Measurements from ENCODE around the gene INSM1.

DNA sequence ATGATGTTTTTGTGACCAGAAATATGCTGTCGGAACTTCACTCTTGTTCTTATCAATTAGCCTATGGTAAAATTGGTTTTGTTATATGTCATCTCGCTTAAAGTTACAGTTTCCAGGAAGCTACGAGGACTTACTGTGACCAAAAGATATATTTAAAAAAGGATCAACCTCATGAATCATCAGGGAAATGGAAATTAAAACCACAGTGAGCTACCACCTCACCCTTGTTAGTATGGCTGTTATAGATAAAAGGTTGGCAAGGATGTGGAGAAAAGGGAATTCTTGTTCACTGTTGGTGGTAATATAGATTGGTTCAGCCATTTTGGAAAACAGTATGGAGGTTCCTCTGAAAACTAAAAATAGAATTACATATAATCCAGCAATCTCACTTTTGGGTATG, 14.3 kb upstream of the INSM1 start:
- TF ChIP-seq CTCF (IDR thresholded peaks at IDR 0.05; ENCODE audit: low read depth, low read length) (no peak), EZH2phosphoT487 (IDR thresholded peaks at IDR 0.05; ENCODE audit: low read depth) (no peak)
